Adipocyte (in vitro differentiated cells): ENCODE data around the gene UROC1.
A peak's percentile ranks its signal among the peaks of the same experiment; 100 is the strongest.

ENCODE experiments used
- DNase-seq: peaks from one replicate; pipeline ENCODE4 v3.0.0-alpha.2; 2015; ENCODE audit warnings: low read depth
- H3K27me3 ChIP-seq: replicated peaks from 2 replicates; pipeline ENCODE4 v1.7.0; 2013; ENCODE audit warnings: mild to moderate bottlenecking, low read length, moderate library complexity; ENCODE audit not compliant: control insufficient read depth, insufficient read depth
- H3K36me3 ChIP-seq: 2 replicates; pipeline ENCODE4 v1.7.0; 2013; ENCODE audit warnings: low read length, mild to moderate bottlenecking, moderate library complexity; ENCODE audit not compliant: control insufficient read depth, insufficient read depth, severe bottlenecking
- H3K4me1 ChIP-seq: 2 replicates; pipeline ENCODE4 v1.7.0; 2013; ENCODE audit warnings: mild to moderate bottlenecking, low read length, moderate library complexity; ENCODE audit not compliant: control insufficient read depth, insufficient read depth
- H3K4me3 ChIP-seq: 2 replicates; pipeline ENCODE4 v1.7.0; 2013; ENCODE audit warnings: mild to moderate bottlenecking, low read length, moderate library complexity
- H3K9ac ChIP-seq: 2 replicates; pipeline ENCODE4 v1.7.0; 2013; ENCODE audit warnings: mild to moderate bottlenecking, low read length, moderate library complexity
- H3K9me3 ChIP-seq: 2 replicates; pipeline ENCODE4 v1.7.0; 2013; ENCODE audit warnings: mild to moderate bottlenecking, low read length, moderate library complexity; ENCODE audit not compliant: control insufficient read depth

Gene UROC1

DNA sequence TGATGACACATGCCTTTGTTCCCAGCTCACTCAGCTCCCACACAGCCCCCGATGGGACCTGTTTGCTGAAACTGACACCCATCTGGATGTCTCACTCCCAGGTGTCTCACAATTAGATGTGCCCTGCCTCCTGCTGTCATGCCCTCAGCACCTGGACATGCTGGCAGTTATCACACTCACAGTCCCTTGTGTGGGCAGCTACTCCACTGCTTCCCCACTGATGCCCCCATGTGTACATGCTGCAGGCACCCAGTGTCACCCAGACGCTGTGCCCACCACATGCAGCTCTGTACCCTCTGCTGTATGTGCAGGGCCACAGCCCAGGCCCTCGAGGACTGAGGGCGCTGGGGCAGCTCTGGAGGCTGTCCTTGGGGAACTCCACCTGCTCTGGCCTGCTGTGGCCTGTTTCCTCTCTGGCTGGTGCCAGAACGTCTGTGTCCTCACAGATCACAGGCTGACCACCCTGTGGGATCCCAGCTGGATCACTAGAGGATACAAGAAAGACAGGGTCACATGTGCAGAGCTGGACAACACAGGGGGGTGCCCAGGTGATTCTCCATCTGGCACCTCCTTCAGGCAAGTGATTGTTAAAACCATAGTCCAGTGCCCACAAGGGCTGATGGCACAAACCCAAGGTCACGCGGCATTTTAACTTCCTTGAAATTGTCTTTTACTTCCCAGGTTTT is 27.2 kb upstream of the UROC1 start:
- no peaks in the 10 kb centered on the region for H3K36me3 ChIP-seq
- no peak overlapping the region for H3K9ac ChIP-seq
- H3K4me3 ChIP-seq, result no peak overlapping the region
- no peak for DNase-seq
- peaks cover 13% of the 10 kb centered on the region for H3K4me1 ChIP-seq
- peaks cover 10% of the 10 kb centered on the region for H3K27me3 ChIP-seq
- H3K9me3 ChIP-seq, result no peaks in the 10 kb centered on the region

DNA sequence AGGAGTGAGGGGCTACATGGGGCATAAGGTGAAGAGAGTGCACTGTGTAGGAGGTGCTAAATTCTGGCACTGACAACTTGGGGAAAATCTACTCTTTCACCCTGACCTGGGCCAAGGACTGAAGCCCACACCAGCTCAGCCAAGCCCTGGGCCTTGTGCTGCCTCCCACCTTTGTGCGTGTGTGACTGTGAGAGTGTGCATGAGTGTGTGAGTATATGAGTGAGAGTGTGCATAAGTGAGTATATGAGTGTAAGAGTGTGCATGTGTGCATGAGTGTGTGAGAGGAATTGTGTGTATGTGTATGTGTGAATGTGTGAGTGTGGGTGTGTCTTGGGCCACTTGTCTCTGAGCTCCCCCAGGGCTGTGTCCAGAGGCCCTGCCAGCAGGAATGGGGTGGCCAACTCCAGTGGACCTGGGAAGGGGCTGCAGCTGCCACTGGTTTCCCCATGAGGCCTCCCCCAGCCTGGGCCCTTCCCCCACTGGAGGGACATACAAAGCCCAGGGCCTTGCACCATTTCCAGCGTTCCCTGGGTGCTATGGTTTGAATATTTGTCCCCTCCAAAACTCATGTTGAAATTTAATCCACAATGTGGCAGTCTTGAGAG is 26.0 kb upstream of the UROC1 start:
- H3K36me3 ChIP-seq, result no peaks in the 10 kb centered on the region
- no peak overlapping the region for H3K9ac ChIP-seq
- DNase-seq, result no peak

DNA sequence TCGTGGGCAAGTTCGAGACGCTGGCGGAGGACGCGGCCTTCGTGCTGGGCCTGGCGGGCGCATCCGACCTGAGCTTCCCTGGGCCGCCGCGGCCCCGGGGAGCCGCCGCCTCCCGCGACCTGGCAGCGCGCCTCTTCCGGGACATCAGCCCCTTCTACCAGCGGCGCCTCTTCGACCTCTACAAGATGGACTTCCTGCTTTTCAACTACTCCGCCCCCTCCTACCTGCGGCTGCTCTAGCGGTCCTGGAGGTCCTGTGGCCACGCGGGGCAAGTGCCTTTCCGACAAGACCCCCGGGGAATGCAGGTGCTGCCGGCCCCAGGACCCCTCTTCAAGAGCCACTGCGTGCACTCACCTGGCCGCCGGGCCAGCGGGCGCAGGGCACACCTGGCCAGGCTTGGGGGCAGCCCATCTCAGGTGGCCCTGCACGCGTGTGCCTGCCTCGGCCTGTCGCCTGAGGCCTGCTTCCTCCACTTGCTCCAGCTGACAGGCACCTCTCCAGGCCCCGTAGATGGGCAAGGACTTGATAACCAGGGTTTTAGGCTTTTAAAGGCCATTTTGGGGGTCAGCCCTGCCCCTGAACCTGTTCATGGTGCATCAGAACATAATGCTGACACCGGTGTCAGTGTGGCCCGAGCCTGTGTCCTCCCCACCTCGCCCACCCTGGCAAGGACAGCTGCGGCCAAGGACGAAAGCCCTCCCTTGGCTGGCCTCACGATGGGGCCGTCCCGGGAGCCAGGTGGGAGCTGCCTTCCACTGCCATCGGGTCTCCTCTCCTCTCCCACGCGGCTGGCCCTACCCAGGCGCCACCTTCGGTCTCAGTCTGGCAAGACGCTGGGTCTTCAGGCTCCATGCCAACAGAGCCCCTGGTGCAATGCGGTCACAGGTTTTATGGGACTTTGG is 25.0 kb upstream of the UROC1 start:
- Histone ChIP-seq H3K36me3 (no peaks in the 10 kb centered on the region), H3K9me3 (no peaks in the 10 kb centered on the region), H3K4me1 (peaks cover 13% of the 10 kb centered on the region), H3K9ac (no peak overlapping the region), H3K27me3 (peaks cover 25% of the 10 kb centered on the region), H3K4me3 (no peak overlapping the region)
- no peak for DNase-seq

More for the DNA sequence above, 26.0 kb upstream of the UROC1 start:
- Histone ChIP-seq H3K27me3 (peaks cover 16% of the 10 kb centered on the region), H3K4me3 (no peak overlapping the region), H3K9me3 (no peaks in the 10 kb centered on the region), H3K4me1 (peaks cover 13% of the 10 kb centered on the region)

DNA sequence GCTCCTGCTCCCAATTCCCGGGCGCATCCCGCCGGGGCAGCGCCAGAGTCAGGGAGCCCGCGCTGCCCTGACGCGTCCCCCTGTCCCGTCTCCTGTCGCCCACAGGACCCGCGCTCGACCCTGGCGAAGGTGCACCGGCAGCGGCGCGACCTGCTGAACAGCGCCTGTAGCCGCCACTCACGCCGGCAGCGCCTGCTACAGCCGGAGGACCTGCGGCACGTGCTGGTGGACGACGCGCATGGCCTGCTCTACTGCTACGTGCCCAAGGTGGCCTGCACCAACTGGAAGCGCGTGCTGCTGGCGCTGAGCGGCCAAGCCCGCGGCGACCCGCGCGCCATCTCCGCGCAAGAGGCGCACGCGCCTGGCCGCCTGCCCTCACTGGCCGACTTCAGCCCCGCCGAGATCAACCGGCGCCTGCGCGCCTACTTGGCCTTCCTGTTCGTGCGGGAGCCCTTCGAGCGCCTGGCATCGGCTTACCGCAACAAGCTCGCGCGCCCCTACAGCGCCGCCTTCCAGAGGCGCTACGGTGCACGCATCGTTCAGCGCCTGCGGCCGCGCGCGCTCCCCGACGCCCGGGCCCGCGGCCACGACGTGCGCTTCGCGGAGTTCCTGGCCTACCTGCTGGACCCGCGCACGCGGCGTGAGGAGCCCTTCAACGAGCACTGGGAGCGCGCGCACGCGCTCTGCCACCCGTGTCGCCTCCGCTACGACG is 24.2 kb upstream of the UROC1 start:
- Histone ChIP-seq H3K27me3 (peaks cover 33% of the 10 kb centered on the region), H3K9ac (no peak overlapping the region), H3K4me3 (no peak overlapping the region), H3K9me3 (no peaks in the 10 kb centered on the region), H3K4me1 (peaks cover 13% of the 10 kb centered on the region), H3K36me3 (no peaks in the 10 kb centered on the region)
- no peak for DNase-seq

DNA sequence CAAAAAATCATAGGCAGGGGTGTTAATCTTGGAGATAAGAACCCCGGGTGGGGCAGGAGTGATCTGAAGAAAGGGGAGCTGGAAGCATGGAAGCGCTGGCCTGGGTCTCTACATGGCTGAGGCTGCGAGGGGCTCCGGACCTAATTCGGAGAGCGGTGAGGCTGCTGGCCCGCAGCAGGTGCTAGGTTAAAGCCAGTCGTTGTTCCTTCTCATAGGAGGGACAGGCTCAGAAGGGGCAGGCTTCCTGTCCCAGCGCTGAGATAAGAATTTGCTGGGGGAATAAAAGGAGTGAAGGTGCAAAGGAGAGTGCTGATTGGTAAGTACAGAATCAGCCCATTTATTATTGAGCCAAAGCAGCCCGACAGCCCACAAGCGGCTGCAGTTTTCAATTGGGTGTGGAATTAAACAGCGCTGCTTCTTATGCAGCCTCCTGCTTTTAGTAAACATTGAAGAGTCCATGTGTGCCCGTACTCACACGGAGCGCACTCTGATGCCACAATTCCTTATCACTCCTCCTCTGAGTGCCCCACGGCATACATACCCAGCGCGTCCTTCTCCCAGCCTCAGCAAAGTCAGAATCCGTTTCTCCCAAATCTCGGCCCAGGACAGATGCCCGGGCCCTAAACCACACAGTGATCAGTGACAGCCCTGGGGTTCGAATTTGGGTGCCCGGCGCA is 23.5 kb upstream of the UROC1 start:
- Histone ChIP-seq H3K4me1 (peaks cover 13% of the 10 kb centered on the region), H3K36me3 (no peaks in the 10 kb centered on the region), H3K9ac (no peak overlapping the region), H3K27me3 (peaks cover 40% of the 10 kb centered on the region), H3K9me3 (no peaks in the 10 kb centered on the region), H3K4me3 (no peak overlapping the region)
- DNase-seq, result no peak

DNA sequence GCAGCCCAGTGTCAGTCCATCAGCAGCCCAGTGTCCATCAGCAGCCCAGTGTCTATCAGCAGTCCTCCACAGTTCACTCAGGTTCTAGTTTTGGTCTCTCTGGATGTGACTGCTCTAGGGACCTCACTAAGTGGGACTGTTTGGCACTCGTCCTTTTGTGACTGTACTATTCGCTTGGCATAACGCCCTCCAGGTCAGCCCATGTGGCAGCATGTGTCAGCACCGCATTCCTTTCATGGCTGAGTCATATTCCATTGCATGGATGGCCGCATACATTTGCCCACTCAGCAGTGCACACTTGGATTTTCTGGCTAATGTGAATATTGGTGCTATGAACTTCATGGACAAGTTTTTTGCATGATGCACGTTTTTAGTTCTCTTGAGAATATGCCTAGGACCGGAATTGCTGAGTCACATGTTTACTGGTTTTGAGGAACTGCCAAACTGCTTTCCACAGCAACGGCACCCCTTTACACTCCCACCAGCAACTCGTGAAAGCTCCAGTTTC is 22.8 kb upstream of the UROC1 start:
- DNase-seq, result peak; percentile 90
- Histone ChIP-seq H3K36me3 (no peaks in the 10 kb centered on the region), H3K9me3 (no peaks in the 10 kb centered on the region), H3K4me3 (peak overlapping the region; percentile 21), H3K27me3 (peaks cover 46% of the 10 kb centered on the region), H3K9ac (no peak overlapping the region), H3K4me1 (peaks cover 13% of the 10 kb centered on the region)

DNA sequence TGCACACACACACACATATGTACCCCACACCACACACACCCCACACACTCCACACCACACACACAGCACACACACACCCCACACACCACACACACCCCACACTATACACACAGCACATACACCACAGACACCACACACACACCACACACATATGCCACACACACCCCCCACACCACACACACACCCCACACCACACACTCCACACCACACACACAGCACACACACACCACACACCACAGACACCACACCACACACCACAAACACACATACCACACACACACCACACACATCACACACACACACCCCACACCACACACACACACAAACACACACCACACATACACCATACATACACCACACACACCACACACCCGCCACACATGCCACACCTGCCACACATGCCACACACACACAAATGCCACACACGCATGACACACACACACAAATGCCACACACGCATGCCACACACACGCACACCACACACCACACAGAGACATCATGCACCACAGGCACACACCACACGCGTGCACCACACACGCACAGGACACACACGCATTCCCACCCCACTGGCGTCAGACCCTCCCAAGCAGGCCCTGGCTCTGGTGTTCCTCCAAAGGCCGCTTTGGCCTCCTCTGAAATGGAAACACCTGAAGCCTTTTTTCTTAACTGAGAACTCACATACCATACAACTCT is 22.1 kb upstream of the UROC1 start:
- no peak overlapping the region for H3K9ac ChIP-seq
- peaks cover 13% of the 10 kb centered on the region for H3K4me1 ChIP-seq
- H3K27me3 ChIP-seq, result peaks cover 53% of the 10 kb centered on the region
- no peaks in the 10 kb centered on the region for H3K36me3 ChIP-seq
- H3K4me3 ChIP-seq, result peak overlapping the region; percentile 21
- DNase-seq, result no peak
- no peaks in the 10 kb centered on the region for H3K9me3 ChIP-seq

DNA sequence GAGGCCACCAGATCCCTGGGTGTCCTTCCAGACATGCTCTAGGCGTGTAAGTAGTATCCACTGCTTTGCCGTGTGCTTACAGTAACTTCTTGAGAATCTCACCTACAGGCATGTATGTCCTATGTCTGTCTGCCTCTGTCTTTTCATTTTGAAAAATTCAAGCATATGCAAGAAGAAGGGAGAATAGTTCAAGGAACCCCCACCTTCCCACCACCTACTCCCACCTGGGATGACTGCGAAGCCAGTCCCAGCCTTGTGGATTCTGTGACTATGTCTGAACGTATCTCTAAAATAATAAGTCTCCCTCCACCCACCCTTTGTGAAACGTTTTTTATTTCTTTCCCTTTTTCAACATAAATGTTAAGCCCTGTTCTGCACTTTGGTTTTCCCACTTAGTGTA is 21.4 kb upstream of the UROC1 start:
- peaks cover 13% of the 10 kb centered on the region for H3K4me1 ChIP-seq
- peaks cover 59% of the 10 kb centered on the region for H3K27me3 ChIP-seq
- no peak for DNase-seq
- no peaks in the 10 kb centered on the region for H3K36me3 ChIP-seq
- no peaks in the 10 kb centered on the region for H3K9me3 ChIP-seq
- no peak overlapping the region for H3K4me3 ChIP-seq
- H3K9ac ChIP-seq, result no peak overlapping the region

DNA sequence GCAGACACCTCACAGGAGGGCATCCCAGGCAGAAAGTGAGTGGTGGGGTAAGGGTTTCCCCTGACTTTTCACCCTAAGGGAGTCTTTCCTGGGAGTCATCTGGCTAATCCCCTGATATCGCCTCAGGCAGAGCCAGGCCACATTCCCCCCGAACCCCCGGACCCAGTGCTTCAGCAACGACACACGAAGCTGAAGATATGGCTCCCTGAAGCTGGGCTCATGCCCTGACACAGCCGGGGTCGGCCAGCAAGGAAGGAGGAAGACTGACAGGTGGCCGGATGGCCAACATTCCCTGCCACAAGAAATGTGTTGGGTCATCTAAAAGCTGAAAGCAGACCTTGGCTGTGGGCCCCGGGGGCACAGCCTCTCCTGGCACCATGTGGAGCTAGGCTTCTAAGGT is 20.7 kb upstream of the UROC1 start:
- Histone ChIP-seq H3K9ac (no peak overlapping the region), H3K9me3 (no peaks in the 10 kb centered on the region), H3K27me3 (peaks cover 65% of the 10 kb centered on the region), H3K4me3 (no peak overlapping the region), H3K4me1 (peaks cover 13% of the 10 kb centered on the region), H3K36me3 (no peaks in the 10 kb centered on the region)
- DNase-seq, result no peak

DNA sequence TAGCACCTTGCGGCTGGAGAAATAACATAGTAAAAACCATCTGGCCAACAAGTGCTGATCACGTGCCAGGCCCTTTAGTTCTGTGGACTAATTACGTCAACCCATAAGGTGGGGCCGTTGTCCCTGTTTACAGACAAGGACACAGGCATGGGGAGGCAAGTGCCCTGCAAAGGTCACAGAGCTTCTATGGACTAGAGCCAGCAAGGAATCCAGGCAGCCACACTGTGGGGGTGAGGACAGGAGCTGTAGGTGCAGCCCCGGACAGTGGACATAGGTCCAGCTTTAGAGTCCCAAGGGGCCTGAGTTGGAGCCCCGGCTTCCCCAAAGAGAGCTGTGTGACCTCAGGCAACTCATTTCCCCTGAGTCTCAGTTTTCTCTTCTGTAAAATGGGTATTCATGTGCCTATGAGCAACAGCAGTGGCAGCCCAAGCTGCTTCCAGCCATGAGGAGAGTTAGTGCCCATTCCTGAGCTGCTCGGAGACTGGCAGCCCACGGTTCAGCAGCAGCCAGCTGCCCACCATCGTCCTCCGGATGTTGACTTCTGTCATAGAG is 20.2 kb upstream of the UROC1 start:
- Histone ChIP-seq H3K27me3 (peaks cover 70% of the 10 kb centered on the region), H3K4me3 (no peak overlapping the region), H3K9me3 (no peaks in the 10 kb centered on the region), H3K36me3 (no peaks in the 10 kb centered on the region), H3K4me1 (peaks cover 13% of the 10 kb centered on the region), H3K9ac (no peak overlapping the region)
- DNase-seq, result no peak
